Endometrium (tissue), 2 donors: ENCODE data around the gene TNNI3K.

Experiments
- FAIRE-seq: peaks from 2 replicates; lab custom pipeline; 2012; peaks lifted over from hg19 to GRCh38; lab: Jason Lieb, UNC
- donor health status: control.
- donor health status: control.

Gene TNNI3K

DNA sequence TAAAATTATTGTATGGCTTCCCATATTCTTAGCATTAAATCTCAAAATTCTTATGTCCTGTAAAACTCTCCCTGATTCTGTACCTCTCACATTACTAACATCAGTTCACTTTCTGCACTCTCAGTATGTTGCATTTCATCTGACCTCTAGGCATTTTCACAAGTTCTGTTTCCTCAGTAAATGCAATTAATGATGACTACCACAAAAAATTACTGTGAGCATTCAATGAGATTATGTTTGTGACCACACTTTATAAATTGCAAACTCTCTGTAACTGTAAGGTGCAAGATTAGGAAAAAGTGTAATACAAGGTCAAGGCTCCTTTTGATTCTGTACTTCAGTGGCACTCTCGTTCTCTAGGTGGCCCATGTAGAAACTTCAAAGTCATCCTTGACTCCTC, 216.8 kb downstream of the TNNI3K start:
- no peak for FAIRE-seq

DNA sequence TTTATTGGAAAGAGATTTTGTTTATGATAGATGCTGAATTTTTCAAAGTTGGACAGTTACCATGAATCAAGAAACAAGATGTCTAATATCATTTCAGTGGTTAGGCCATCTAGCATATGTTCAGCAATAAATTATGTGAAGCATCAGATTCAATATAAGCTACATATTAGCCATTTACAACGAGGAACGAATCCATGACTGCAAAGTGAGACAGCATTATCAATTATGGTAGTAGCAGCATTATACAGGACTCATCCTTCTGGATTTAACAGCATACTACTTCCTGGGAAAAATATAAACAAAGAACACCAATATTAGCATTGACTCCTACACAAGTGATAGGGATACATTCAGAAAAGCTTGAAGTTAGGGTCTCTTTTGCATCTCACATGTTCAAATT, 218.1 kb downstream of the TNNI3K start:
- no peak for FAIRE-seq

- FAIRE-seq: no peak
These were observed 220.2 kb downstream of the TNNI3K start for GRCh38 chr1:74455390-74455789.

- no peak for FAIRE-seq
These were observed 222.1 kb downstream of the TNNI3K start for GRCh38 chr1:74457253-74457652.

DNA sequence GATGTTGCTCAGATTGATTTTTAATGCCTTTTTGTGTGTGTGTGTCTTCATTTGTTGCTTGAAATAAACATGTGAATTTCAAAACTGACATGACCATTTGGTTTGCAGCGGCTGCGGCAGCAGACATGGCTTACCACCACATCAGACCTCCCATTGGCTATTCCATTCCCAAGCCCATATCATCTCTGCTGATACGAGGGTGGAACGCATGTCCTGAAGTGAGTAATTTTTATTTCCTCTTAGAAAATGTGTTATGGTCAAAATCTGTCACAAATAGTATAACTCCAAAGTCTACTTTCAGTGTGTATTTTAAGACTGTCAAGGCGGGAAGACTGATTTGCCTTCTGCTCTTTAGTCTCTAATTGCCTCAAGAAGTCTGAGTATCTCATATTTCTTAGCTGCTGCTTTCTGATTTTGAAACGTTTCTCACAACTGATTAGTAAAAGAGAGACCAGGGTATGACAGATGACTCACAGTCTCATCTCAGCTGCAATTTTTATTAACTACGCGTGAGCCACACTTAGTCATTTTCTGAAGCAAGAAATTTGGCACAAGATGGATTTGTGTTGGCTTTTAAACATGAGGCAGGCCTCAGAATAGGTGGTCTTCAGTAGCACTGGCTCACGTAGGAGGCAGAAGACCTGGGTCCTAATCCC, 228.3 kb downstream of the TNNI3K start:
- no peak for FAIRE-seq

- no peak for FAIRE-seq
These were observed 228.8 kb downstream of the TNNI3K start for GRCh38 chr1:74464037-74464436.

DNA sequence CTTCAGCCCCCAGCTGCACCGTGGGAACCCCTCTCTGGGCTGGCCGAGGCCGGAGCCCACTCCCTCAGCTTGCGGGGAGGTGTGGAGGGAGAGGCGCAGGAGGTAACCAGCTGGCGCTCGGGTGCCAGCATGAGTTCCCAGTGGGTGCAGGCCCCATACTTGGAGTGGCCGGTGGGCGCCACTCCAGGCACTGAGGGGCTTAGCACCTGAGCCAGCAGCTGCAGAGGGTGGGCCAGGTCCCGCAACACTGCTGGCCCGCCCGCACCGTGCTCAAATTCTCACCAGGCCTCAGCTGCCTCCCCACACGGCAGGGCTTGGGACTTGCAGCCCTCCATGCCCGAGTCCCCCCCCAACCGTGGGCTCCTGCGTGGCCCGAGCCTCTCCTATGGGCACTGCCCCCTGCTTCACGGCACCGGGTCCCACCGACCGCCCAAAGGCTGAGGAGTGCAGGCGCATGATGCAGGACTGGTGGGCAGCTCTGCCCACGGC, 230.1 kb downstream of the TNNI3K start:
- FAIRE-seq: no peak

- FAIRE-seq: no peak
These were observed 232.7 kb downstream of the TNNI3K start for GRCh38 chr1:74467786-74468377.

DNA sequence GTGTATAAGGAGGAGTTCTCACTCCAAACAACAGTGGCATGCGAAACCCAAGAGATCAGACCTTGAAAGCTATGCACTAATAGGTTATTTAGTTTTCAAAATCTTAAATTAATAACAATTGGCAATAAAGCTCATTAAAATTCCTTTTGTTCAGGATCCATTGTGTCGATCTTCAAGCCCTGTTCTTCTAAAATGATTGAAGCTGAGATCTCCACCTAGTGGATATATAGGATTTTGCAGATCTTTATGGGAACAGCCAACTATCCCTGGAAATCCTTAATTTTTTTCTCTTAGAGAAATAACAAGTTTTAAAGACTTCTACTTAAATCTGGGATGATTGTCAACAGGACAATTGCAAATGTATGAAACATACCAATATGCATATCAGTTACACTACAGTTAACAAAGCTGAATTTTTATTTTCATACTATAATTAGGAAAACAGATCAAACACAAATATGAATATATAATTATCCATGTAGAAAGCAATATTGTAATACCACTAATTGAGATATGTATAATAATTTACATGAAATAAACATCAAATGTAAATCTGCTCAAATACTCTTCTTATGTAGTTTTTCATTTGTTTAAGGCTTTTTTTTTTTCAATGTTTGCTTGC, 233.9 kb downstream of the TNNI3K start:
- peak; percentile 93 for FAIRE-seq

- no peak for FAIRE-seq
These were observed 235.1 kb downstream of the TNNI3K start for GRCh38 chr1:74470251-74470650.

DNA sequence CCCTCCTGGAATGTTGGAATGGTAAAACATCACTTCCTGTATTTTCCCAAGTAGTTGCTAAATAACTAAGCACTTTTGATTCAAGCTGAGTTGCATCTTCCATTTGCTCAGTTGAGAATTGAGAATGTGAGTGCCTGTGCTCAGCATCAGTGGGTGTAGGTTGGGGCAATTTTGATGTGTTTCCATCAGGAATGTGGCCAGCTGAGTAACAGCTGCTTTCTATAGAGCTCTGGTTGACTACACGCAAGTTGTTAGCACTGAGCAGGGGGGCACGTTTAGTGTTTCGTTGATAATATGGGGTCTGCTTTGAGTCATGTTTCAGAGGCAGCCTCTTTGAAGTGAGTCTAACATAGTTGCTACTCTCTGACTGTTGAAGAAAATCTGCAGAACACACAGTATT, 235.7 kb downstream of the TNNI3K start:
- no peak for FAIRE-seq

- FAIRE-seq: no peak
These were observed 236.3 kb downstream of the TNNI3K start for GRCh38 chr1:74471470-74471869.

GRCh38 chr1:74474585-74474984, 239.4 kb downstream of the TNNI3K start:
- FAIRE-seq: no peak

DNA sequence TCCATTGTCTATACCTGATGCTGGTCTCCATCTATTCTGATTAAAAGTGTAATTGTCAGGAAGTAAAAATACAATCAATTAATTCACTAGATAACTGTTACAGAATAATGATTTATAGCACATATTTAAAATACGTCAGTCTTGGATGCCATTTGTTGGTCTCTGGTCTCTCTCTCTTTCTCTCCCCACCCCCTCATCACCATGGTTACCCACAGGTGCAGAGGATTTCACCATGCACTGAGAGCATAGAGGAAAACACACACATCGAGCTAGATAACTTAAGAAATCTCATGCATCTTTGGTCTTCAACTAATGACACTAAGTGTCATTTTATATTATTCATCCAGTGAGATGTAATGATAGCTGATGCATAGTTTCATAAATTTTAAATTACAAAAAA, 243.8 kb downstream of the TNNI3K start:
- no peak for FAIRE-seq

DNA sequence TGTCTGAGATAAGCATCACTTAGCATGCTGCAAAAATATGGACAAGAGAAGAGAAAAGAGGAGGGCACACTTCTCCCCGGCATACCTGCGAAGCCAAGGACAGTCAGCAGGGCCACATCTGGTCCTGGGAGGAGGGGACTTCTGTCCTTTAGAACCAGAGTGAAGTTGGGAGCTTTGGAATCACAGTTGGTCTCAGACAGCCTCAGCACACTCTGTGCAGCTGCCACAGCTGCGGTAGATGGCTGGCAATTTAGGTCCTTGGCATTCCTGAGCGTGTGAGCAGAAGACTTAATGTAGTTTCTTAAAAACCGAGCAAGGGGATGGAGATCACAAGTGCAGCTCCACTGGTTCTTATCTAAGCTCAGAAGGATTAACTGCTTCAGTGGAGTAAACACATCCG, 244.9 kb downstream of the TNNI3K start:
- FAIRE-seq: no peak

GRCh38 chr1:74481607-74482006, 246.4 kb downstream of the TNNI3K start:
- FAIRE-seq: no peak

DNA sequence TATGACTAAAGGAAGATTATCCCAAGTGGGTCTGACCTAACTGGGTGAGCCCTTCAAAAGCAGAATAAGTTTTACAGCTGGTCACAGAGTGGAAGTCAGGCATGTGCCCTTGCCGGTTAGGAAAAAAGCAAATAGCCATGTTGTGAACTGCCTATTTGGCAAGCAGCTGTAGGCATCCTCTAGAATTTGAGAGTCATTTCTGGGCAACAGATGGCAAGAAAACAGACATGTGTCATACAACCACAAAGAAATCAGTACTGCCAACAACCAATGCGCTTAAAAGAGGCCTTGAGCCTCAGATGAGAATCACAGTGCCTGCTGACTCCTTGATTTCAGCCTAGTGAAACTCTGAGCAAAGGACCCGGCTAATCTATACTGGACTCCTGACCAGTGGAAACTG, 250.4 kb downstream of the TNNI3K start:
- FAIRE-seq: no peak

DNA sequence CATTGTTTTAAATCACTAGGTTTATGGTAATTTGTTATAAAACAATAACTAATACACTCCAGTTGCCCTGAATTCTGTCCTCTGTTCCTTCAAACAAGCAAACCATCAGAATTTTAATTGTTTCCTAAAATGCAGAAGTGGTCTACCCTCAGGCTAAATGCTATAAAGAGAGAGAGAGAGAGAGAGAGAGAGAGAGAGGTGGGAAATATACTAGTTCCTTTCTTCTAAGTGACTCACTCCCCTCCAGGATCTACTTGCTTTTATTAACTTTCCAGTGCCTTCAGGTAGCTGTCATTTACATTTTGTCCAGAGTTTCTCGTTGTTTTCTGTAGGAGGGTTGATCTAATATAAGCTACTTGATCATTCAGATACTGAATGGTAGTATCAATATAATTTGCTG, 250.8 kb downstream of the TNNI3K start:
- FAIRE-seq: no peak

DNA sequence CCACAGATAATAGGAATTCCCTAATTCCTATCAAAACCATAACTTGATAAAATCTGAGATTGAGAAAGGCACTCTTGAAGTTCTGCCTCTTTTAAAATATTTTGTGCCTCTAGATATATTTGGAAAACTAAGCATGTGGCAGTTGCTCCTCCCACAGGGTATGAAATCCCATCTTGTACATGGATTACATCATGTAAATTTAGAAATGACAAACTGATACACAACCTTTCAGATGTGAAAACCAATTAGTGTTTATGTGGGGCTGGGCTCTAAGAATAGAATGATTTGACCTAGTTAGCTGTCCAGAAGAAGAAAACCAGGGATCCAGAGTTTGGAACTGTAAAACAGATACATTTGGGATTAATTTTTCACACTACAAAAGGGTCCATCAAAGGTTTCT, 261.5 kb downstream of the TNNI3K start:
- FAIRE-seq: peak; percentile 41

DNA sequence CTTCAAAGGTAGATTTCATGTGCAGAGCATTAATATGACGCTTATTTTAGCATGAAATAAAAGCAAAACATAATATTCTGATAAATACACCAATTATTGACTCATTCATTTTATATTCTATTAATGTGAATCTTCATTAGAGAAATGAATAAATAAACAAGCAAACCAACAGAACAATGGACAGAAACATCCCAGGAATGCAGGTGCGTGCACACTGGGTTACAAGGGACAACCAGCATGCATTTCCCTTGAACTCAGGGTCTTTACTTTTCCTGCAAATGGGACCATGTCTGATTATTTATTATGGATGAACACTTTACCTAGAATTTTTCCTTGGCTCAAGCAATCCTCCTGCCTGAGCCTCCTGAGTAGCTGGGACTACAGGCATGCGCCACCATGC, 263.7 kb downstream of the TNNI3K start:
- FAIRE-seq: no peak

DNA sequence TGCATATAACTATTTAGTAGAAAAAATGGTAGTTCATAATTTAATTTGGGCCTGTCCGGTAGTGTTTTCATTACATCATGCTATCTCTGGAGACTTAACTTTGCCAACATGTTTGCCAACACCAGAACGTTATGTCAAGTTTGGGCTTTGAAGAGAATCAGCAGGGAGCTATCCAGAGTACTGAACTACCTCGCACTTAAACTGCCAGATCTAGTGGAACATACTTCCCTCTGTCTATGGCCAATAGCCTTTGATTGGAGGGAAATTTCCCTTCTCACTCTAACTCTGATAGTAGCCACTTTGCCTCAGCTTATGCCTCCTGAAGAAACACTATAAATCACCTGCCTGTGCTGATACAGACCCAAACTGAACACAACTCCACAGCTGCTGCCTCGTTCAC, 267.2 kb downstream of the TNNI3K start:
- peak; percentile 35 for FAIRE-seq

DNA sequence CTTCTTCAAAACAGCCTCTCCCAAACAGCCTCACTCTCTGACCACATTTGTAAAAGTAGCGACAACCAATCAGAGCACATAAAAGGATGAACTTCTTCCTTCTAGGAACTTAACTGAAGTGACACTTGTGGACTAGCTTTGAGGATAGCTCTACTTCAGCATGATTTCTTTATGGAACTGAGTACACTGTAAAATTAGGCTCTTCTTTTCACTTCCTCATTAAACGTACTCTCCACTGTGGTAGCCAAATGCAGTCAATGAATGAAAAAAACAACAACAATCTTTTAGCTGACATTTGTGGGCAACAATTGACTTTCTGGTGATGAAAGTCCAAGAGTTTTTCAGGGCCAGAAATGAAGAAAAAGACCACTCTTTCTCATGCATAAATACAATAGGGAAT, 267.7 kb downstream of the TNNI3K start:
- no peak for FAIRE-seq

DNA sequence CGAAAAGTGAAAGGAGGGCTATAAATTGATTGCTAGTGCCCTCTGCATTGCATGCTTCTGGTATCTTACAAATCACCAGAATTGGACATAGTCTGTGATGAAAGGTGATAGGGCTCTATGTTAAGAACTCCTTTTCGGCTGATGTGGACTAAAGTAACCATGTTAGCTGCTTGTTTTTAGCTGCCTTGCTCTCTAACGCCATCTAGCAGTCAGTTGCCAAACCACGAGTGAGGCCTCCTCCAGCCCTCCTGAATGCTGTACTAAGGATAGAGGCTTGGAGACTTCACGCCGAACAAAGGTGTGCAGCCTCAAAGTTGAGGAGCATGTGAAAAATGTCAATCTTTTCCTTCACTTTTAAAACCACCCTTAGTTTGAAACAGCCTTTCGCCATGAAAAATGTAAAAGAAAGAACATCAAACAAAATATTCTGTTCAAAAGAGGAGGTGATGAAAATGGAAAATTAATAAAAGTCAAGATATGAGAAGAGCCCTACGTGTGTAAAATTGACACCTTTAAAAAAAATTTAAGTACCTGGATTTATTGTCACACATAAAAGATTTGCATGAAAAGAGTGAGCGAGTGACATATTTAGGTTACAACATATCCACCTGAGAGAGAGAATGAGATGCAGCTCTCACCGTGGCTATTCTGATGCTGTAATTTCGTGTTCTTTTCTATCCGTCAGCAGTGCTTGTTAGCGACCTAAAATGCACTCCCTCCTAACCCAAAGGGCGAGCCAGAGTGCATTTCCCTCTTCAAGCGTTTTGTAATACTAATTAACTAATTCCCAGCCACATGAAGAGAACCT, 269.1 kb downstream of the TNNI3K start:
- no peak for FAIRE-seq
